ENCODE results near the gene PARP8.
"Not testable (repeated sequence)": the region's sequence is repeated elsewhere in the genome, so short reads cannot be mapped to it uniquely, and the experiment has no call there.

PARP8 gene

GRCh38 chr5:50766042-50766441 is 99.6 kb downstream of the PARP8 start:
- H3K4me3 Mint-ChIP-seq = no peak overlapping the region
- peaks cover 47% of the 10 kb centered on the region for H3K4me1 Mint-ChIP-seq
- peak overlapping the region; percentile 26 for H3K27ac Mint-ChIP-seq
- no peaks in the 10 kb centered on the region for H3K9me3 Mint-ChIP-seq
- peaks cover 30% of the 10 kb centered on the region for H3K36me3 Mint-ChIP-seq
- no peaks in the 10 kb centered on the region for H3K27me3 Mint-ChIP-seq

- H3K27ac Mint-ChIP-seq = no peak overlapping the region
- H3K27me3 Mint-ChIP-seq = no peaks in the 10 kb centered on the region
- peaks cover 30% of the 10 kb centered on the region for H3K36me3 Mint-ChIP-seq
- peaks cover 47% of the 10 kb centered on the region for H3K4me1 Mint-ChIP-seq
- no peaks in the 10 kb centered on the region for H3K9me3 Mint-ChIP-seq
- H3K4me3 Mint-ChIP-seq = no peak overlapping the region
These were observed 100.0 kb downstream of the PARP8 start for GRCh38 chr5:50766462-50766861.

- no peak overlapping the region for H3K4me3 Mint-ChIP-seq
- H3K36me3 Mint-ChIP-seq = peaks cover 33% of the 10 kb centered on the region
- peaks cover 50% of the 10 kb centered on the region for H3K4me1 Mint-ChIP-seq
- H3K27me3 Mint-ChIP-seq = no peaks in the 10 kb centered on the region
- no peak overlapping the region for H3K27ac Mint-ChIP-seq
- no peaks in the 10 kb centered on the region for H3K9me3 Mint-ChIP-seq
These were observed 100.5 kb downstream of the PARP8 start for GRCh38 chr5:50766967-50767366.

- peaks cover 32% of the 10 kb centered on the region for H3K36me3 Mint-ChIP-seq
- H3K4me1 Mint-ChIP-seq = peaks cover 51% of the 10 kb centered on the region
- H3K4me3 Mint-ChIP-seq = peak overlapping the region; percentile 47
- no peak overlapping the region for H3K27ac Mint-ChIP-seq
- no peaks in the 10 kb centered on the region for H3K9me3 Mint-ChIP-seq
- no peaks in the 10 kb centered on the region for H3K27me3 Mint-ChIP-seq
These were observed 101.2 kb downstream of the PARP8 start for GRCh38 chr5:50767588-50767987.

- Mint-ChIP-seq H3K36me3 (peaks cover 38% of the 10 kb centered on the region), H3K27me3 (no peaks in the 10 kb centered on the region), H3K27ac (no peak overlapping the region), H3K4me1 (peaks cover 55% of the 10 kb centered on the region), H3K9me3 (peaks cover 7% of the 10 kb centered on the region), H3K4me3 (no peak overlapping the region)
These were observed 102.2 kb downstream of the PARP8 start for GRCh38 chr5:50768634-50769033.

- Mint-ChIP-seq H3K27me3 (no peaks in the 10 kb centered on the region), H3K36me3 (peaks cover 40% of the 10 kb centered on the region), H3K9me3 (peaks cover 7% of the 10 kb centered on the region), H3K27ac (peak overlapping the region; percentile 82), H3K4me3 (no peak overlapping the region), H3K4me1 (peaks cover 47% of the 10 kb centered on the region)
These were observed 104.0 kb downstream of the PARP8 start for GRCh38 chr5:50770441-50770840.

GRCh38 chr5:50774446-50775175 is 108.2 kb downstream of the PARP8 start:
- not testable (repeated sequence) for H3K27ac Mint-ChIP-seq, H3K9me3 Mint-ChIP-seq, H3K4me3 Mint-ChIP-seq, H3K27me3 Mint-ChIP-seq
- Mint-ChIP-seq H3K36me3 (peaks cover 41% of the 10 kb centered on the region), H3K4me1 (peaks cover 25% of the 10 kb centered on the region)

- Mint-ChIP-seq H3K27ac (peak overlapping the region; percentile 25), H3K4me3 (no peak overlapping the region), H3K9me3 (no peaks in the 10 kb centered on the region), H3K27me3 (no peaks in the 10 kb centered on the region), H3K36me3 (peaks cover 40% of the 10 kb centered on the region), H3K4me1 (peaks cover 17% of the 10 kb centered on the region)
These were observed 119.6 kb downstream of the PARP8 start for GRCh38 chr5:50786073-50786472.

GRCh38 chr5:50791813-50792212 is 125.4 kb downstream of the PARP8 start:
- Mint-ChIP-seq H3K27me3 (no peaks in the 10 kb centered on the region), H3K9me3 (no peaks in the 10 kb centered on the region), H3K4me3 (no peak overlapping the region), H3K36me3 (peaks cover 38% of the 10 kb centered on the region), H3K4me1 (no peaks in the 10 kb centered on the region), H3K27ac (no peak overlapping the region)

GRCh38 chr5:50792843-50793242 is 126.4 kb downstream of the PARP8 start:
- Mint-ChIP-seq H3K4me1 (no peaks in the 10 kb centered on the region), H3K27ac (no peak overlapping the region), H3K4me3 (no peak overlapping the region), H3K9me3 (peaks cover 5% of the 10 kb centered on the region), H3K36me3 (peaks cover 35% of the 10 kb centered on the region), H3K27me3 (no peaks in the 10 kb centered on the region)

GRCh38 chr5:50794812-50795211 is 128.4 kb downstream of the PARP8 start:
- Mint-ChIP-seq H3K4me3 (no peak overlapping the region), H3K27me3 (no peaks in the 10 kb centered on the region), H3K4me1 (no peaks in the 10 kb centered on the region), H3K27ac (no peak overlapping the region), H3K9me3 (peaks cover 8% of the 10 kb centered on the region), H3K36me3 (peaks cover 44% of the 10 kb centered on the region)

GRCh38 chr5:50798002-50798401 is 131.6 kb downstream of the PARP8 start:
- H3K4me1 Mint-ChIP-seq = peaks cover 4% of the 10 kb centered on the region
- H3K27ac Mint-ChIP-seq = no peak overlapping the region
- no peaks in the 10 kb centered on the region for H3K27me3 Mint-ChIP-seq
- no peak overlapping the region for H3K4me3 Mint-ChIP-seq
- peaks cover 50% of the 10 kb centered on the region for H3K36me3 Mint-ChIP-seq
- H3K9me3 Mint-ChIP-seq = peaks cover 17% of the 10 kb centered on the region

- Mint-ChIP-seq H3K9me3 (peaks cover 22% of the 10 kb centered on the region), H3K27ac (no peak overlapping the region), H3K4me1 (peaks cover 20% of the 10 kb centered on the region)
These were observed 133.2 kb downstream of the PARP8 start for GRCh38 chr5:50799596-50799995.

GRCh38 chr5:50800410-50800809 is 134.0 kb downstream of the PARP8 start:
- Mint-ChIP-seq H3K4me1 (peaks cover 27% of the 10 kb centered on the region), H3K36me3 (peaks cover 55% of the 10 kb centered on the region), H3K27ac (no peak overlapping the region), H3K4me3 (no peak overlapping the region), H3K9me3 (peaks cover 22% of the 10 kb centered on the region), H3K27me3 (no peaks in the 10 kb centered on the region)

More at GRCh38 chr5:50799596-50799995, 133.2 kb downstream of the PARP8 start:
- H3K27me3 Mint-ChIP-seq = no peaks in the 10 kb centered on the region
- H3K36me3 Mint-ChIP-seq = peaks cover 61% of the 10 kb centered on the region
- no peak overlapping the region for H3K4me3 Mint-ChIP-seq

- Mint-ChIP-seq H3K27me3 (no peaks in the 10 kb centered on the region), H3K9me3 (peaks cover 16% of the 10 kb centered on the region), H3K27ac (no peak overlapping the region), H3K36me3 (peaks cover 50% of the 10 kb centered on the region), H3K4me3 (no peak overlapping the region), H3K4me1 (peaks cover 45% of the 10 kb centered on the region)
These were observed 141.2 kb downstream of the PARP8 start for GRCh38 chr5:50807661-50808060.

- no peak overlapping the region for H3K4me3 Mint-ChIP-seq
- H3K27me3 Mint-ChIP-seq = no peaks in the 10 kb centered on the region
- no peak overlapping the region for H3K27ac Mint-ChIP-seq
- H3K4me1 Mint-ChIP-seq = peaks cover 41% of the 10 kb centered on the region
- peaks cover 9% of the 10 kb centered on the region for H3K9me3 Mint-ChIP-seq
- peaks cover 43% of the 10 kb centered on the region for H3K36me3 Mint-ChIP-seq
These were observed 142.0 kb downstream of the PARP8 start for GRCh38 chr5:50808406-50808805.

- peaks cover 13% of the 10 kb centered on the region for H3K4me1 Mint-ChIP-seq
- H3K36me3 Mint-ChIP-seq = peaks cover 30% of the 10 kb centered on the region
- not testable (repeated sequence) for H3K9me3 Mint-ChIP-seq, H3K27ac Mint-ChIP-seq, H3K4me3 Mint-ChIP-seq, H3K27me3 Mint-ChIP-seq
These were observed 145.3 kb downstream of the PARP8 start for GRCh38 chr5:50811746-50812145.

Measured in activated naive CD4-positive, alpha-beta T cell treated with anti-CD3 and anti-CD28 coated beads, Interleukin-2, amount 50 U/mL, for 24 hours (primary cell).